GM13977 (cell line): ENCODE measurements around the gene BUD23.
A peak's percentile ranks its signal among the peaks of the same experiment; 100 is the strongest.
"Not testable (repeated sequence)": the region's sequence is repeated elsewhere in the genome, so short reads cannot be mapped to it uniquely, and the experiment has no call there.

ENCODE experiments used
- DNase-seq: peaks from one replicate; pipeline ENCODE4 v3.0.0; 2012; ENCODE audit warnings: low spot score
- in situ Hi-C: fragments of 300-500 bp; cut with MboI; formaldehyde crosslinking; loops from one replicate; pipeline ENCODE4 v1.12.0; 2022; ENCODE audit warnings: low sequenced_read_pairs, low pct_unique_long_range_greater_than_20kb, mixed read lengths, inconsistent platforms; ENCODE audit not compliant: unreplicated experiment
- TF ChIP-seq, protein P1 (sequence below): IDR thresholded peaks from 2 replicates; pipeline ENCODE4 v1.5.1; 2012; ENCODE audit warnings: mild to moderate bottlenecking, control low read depth; ENCODE audit not compliant: insufficient read depth; ENCODE audit errors: extremely low read depth, missing control alignments

Gene BUD23

DNA sequence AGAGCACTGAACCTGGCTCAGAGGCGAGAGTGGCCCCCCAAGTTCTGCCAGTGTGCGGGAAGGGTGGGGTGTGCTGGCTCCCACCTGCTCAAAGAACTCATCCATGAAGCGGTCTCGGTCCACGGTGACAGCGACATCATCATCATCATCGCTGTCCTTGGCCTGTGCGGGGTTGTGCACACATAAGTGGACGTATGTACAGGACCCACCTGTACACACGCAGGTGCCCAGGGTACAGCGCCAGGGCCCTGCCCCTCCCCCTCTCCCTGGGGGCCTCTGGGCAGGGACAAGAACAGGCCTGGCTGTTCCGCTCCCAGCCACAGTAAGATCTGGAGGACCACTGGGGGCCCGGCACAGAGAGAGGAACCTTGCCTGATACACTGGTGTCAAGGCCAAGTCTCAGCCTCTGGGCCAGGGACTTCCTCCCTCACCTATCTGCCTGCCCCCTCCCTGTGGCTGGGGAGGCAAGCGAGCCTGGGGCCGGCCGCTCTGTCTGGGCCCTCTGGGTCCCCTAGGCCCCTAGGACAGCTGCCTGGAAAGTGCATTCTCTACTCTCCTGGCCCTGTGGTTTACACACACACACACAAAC lies 25.7 kb downstream of the BUD23 start:
- in situ Hi-C loops: no loop called here
- TF ChIP-seq, protein P1, sequence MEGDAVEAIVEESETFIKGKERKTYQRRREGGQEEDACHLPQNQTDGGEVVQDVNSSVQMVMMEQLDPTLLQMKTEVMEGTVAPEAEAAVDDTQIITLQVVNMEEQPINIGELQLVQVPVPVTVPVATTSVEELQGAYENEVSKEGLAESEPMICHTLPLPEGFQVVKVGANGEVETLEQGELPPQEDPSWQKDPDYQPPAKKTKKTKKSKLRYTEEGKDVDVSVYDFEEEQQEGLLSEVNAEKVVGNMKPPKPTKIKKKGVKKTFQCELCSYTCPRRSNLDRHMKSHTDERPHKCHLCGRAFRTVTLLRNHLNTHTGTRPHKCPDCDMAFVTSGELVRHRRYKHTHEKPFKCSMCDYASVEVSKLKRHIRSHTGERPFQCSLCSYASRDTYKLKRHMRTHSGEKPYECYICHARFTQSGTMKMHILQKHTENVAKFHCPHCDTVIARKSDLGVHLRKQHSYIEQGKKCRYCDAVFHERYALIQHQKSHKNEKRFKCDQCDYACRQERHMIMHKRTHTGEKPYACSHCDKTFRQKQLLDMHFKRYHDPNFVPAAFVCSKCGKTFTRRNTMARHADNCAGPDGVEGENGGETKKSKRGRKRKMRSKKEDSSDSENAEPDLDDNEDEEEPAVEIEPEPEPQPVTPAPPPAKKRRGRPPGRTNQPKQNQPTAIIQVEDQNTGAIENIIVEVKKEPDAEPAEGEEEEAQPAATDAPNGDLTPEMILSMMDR: no peak

DNA sequence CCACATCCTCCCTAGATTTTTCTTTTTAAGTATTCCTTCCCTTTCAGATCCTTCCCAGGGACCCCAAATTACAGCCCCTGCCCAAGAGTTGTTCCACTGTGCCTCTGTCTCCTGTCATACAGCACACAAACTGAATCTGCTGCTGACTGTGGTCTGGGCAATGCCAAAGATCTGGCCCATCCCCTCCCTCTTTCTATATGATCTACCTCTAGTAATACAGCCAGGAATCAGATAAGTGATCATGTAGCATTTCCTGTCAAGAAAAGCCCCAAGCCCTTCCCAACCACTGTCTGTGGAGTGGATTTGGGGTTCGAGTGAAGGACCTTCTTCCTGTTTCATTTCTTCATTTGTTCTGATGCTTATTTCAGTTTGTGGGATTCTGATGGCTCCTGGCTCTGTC lies 29.4 kb downstream of the BUD23 start:
- in situ Hi-C loops: no loop called here
- TF ChIP-seq, protein P1: no peak
- no peak for DNase-seq

More for the DNA sequence above, 25.7 kb downstream of the BUD23 start:
- no peak for DNase-seq

DNA sequence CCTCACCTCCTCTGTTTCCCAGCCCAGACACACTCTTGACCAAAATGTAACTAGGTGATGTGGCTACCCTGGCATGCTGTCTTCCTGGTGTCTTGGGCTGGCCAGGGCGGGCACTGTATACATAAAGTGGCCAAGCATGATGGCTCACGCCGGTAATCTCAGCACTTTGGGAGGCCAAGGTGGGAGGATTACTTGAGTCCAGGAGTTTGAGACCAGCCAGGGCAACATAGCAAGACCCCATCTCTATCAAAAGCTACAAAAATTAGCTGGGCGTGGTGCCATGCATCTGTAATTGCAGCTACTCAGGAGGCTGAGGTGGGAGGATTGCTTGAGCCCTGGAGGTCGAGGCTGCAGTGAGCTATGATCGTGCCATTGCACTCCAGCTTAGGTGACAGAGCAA lies 29.9 kb downstream of the BUD23 start:
- in situ Hi-C loops: not testable (repeated sequence)

DNA sequence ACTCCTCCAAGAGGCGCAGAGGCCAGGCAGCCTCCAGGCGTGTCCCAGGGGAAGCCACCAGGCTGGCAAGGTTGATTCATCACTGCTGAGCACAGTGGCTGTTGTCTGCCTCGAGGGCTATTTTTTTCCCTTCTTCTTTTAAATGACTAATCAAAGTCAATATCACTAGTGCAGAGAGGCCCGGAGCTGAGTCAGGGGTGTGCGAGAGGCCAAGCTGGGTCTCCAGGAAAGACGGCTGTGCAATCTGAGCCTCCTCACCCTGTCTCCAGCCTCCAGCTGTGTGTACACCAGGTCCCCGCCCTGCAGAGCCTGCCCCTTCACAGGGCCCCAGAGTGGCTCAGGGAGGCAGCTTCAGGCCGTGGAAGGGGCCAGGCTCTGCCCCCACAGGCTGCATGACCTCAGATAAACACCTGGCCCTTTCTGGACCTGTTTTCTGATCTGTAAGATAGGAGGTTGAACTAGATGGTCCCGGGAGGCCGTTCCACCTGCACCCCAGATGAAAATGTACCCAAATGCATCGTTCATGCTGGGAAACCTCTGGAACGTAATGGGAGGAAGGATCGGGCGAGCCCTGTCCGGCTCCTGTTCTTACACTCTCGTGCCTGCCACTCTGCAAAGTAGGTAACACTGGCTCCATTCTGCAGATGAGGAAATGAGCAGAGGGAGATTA lies 32.4 kb downstream of the BUD23 start:
- TF ChIP-seq, protein P1: no peak
- peak; percentile 39 for DNase-seq
- in situ Hi-C loops: no loop called here

More for the DNA sequence above, 29.9 kb downstream of the BUD23 start:
- DNase-seq: not testable (repeated sequence)

DNA sequence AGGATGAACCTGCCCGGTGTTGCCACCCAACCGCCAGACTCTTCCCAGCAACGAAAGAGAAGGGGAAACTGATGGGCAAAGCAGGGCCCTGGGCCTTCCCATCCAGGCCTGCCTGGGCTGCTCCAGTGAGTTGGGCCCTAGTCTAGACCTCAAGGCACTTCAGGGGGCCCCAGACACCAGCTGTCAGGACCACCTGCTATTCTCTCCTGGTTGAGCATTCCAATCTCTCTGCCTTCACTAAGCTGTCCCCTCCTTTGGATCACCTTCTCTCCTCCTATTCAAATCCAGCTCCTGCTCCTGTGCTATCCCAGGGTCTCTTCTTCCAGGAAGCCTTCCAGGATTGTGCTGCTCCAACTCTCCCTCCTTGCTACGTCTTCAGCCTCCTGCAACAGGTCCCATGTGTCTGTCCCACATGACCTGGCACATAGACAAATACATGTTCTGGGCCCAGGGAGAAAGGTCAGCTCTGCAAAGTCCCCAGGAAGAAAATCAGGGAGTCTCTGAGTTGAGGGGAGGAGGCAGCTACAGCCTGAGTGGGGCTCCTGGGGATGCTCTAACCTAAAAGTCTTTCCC lies 33.0 kb downstream of the BUD23 start:
- in situ Hi-C loops: no loop called here
- no peak for DNase-seq
- TF ChIP-seq, protein P1: no peak

DNA sequence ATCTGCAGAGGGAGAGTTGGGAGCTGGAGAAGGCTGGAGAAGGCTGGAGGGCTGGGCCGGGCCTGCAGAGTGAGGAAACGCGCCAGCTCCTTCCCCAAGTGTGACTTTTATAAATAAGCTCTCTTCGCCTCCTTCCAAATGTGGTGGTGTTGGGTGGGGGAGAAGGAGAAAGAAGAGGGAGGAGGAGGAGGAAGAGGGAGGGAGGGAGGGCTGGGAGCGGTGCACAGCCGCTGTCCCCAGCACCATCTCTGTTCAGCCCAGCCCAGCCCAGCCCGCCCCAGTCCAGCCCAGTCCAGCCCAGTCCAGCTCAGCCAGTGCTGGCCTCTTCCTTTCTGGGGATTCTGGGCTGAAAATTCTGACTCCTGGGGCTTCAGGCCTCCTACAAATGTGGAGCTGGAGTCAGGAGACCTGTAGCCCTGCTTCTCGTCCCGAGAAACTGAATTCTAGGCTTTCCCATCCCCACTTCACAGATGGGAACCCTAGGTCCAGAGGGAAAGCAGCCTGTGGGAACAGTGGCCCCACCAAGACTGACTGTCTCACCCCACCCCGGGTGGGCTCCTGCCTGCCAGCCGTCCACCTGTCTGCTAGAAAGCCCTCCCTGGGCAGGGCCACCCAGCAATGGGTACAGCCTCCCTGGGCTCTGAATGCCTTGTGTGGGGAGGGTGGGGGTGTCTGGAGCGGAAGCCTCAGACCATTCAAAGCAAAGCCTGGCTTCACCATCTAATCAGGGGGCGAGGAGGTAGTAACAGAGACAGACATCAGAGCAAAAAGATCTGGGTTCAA lies 33.8 kb downstream of the BUD23 start:
- DNase-seq: no peak
- TF ChIP-seq, protein P1: no peak
- in situ Hi-C loops: no loop called here

DNA sequence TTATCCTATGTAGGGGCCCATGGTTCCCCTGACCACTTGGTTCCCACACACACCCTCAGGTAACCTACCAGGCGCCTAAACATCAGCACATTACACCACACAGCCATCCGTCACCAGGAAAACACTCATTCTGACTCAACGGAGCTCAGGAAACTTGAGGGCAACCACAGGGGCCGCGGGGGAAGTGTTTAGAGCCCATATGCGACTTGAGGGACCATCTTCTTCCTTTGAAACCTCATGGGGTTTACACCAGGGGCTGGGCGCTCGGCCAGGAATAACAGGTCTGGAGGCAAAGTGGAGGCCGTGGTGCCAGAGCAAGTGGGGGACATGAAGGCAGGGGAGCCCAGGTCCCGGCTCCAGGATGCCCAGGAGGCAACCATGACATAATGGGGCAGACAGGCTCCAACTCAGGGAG lies 34.6 kb downstream of the BUD23 start:
- in situ Hi-C loops: no loop called here
- DNase-seq: no peak
- TF ChIP-seq, protein P1: no peak
